OCI-LY1 (cell line): ENCODE measurements around the gene RPL4.

Experiments used
- EZH2 ChIP-seq: fragments of 200-600 bp; sonication (generic), shearing (Covaris generic); IDR thresholded peaks from 2 replicates; pipeline ENCODE4 v1.8.0; 2017; ENCODE audit warnings: borderline replicate concordance, mixed run types, mild to moderate bottlenecking, antibody characterized with exemption, low read length, moderate library complexity, mixed read lengths
- TF ChIP-seq, protein P1 (sequence below): fragments of 200-600 bp; sonication (generic), shearing (Covaris generic); IDR thresholded peaks from 2 replicates; pipeline ENCODE4 v1.5.1; 2017; ENCODE audit warnings: mild to moderate bottlenecking, antibody characterized with exemption, low read length, moderate library complexity, mixed read lengths

GRCh38 chr15:66452971-66453580 is 51.6 kb downstream of the RPL4 start:
- TF ChIP-seq, protein P1, sequence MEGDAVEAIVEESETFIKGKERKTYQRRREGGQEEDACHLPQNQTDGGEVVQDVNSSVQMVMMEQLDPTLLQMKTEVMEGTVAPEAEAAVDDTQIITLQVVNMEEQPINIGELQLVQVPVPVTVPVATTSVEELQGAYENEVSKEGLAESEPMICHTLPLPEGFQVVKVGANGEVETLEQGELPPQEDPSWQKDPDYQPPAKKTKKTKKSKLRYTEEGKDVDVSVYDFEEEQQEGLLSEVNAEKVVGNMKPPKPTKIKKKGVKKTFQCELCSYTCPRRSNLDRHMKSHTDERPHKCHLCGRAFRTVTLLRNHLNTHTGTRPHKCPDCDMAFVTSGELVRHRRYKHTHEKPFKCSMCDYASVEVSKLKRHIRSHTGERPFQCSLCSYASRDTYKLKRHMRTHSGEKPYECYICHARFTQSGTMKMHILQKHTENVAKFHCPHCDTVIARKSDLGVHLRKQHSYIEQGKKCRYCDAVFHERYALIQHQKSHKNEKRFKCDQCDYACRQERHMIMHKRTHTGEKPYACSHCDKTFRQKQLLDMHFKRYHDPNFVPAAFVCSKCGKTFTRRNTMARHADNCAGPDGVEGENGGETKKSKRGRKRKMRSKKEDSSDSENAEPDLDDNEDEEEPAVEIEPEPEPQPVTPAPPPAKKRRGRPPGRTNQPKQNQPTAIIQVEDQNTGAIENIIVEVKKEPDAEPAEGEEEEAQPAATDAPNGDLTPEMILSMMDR = no peak; the same call in 1 of the 2 replicates
- TF ChIP-seq EZH2 = no peak
